ENCODE measurements around the gene MAPRE2.
"Not testable (repeated sequence)": the region's sequence is repeated elsewhere in the genome, so short reads cannot be mapped to it uniquely, and the experiment has no call there.

Gene MAPRE2

GRCh38 chr18:35164133-35164532 is 122.9 kb downstream of the MAPRE2 start:
- no peaks in the 10 kb centered on the region for H3K9me2 ChIP-seq (replicated peaks; ENCODE audit: control insufficient read depth, low read length)
- H3K27me3 ChIP-seq (ENCODE audit: control insufficient read depth, low read length), result no peaks in the 10 kb centered on the region
- no peak overlapping the region for H3K4me2 ChIP-seq (ENCODE audit: low read length)
- H3K4me1 ChIP-seq (ENCODE audit: control insufficient read depth, low read length), result peaks cover 46% of the 10 kb centered on the region
- no peaks in the 10 kb centered on the region for H3K79me2 ChIP-seq (ENCODE audit: control insufficient read depth, low read length)
- H3K36me3 ChIP-seq (ENCODE audit: control insufficient read depth, low read length), result peaks cover 3% of the 10 kb centered on the region; the same call in 1 of the 2 replicates
- no peaks in the 10 kb centered on the region for H4K20me1 ChIP-seq (ENCODE audit: control insufficient read depth, insufficient read depth, low read depth, low read length)
- no peaks in the 10 kb centered on the region for H3F3A ChIP-seq (ENCODE audit: control insufficient read depth, insufficient read depth)
- H3K4me3 ChIP-seq (ENCODE audit: low read length), result no peak overlapping the region
- TF ChIP-seq EZH2phosphoT487 (IDR thresholded peaks at IDR 0.05; ENCODE audit: borderline replicate concordance, low read length) (no peak), CTCF (IDR thresholded peaks at IDR 0.05; ENCODE audit: low read depth, low read length, poor library complexity, severe bottlenecking) (no peak)
- no peak overlapping the region for H3K27ac ChIP-seq (ENCODE audit: low read depth, low read length)
- no peaks in the 10 kb centered on the region for H3K9me3 ChIP-seq (ENCODE audit: control insufficient read depth, insufficient read depth, low read length)

GRCh38 chr18:35167332-35167731 is 126.1 kb downstream of the MAPRE2 start:
- no peaks in the 10 kb centered on the region for H3K36me3 ChIP-seq (ENCODE audit: control insufficient read depth, low read length)
- TF ChIP-seq EZH2phosphoT487 (IDR thresholded peaks at IDR 0.05; ENCODE audit: borderline replicate concordance, low read length), result no peak
- TF ChIP-seq CTCF (IDR thresholded peaks at IDR 0.05; ENCODE audit: low read depth, low read length, poor library complexity, severe bottlenecking), result no peak
- no peaks in the 10 kb centered on the region for H3F3A ChIP-seq (ENCODE audit: control insufficient read depth, insufficient read depth)
- H3K4me2 ChIP-seq (ENCODE audit: low read length), result no peak overlapping the region
- H3K4me1 ChIP-seq (ENCODE audit: control insufficient read depth, low read length), result peaks cover 30% of the 10 kb centered on the region
- no peaks in the 10 kb centered on the region for H4K20me1 ChIP-seq (ENCODE audit: control insufficient read depth, insufficient read depth, low read depth, low read length)
- peaks cover 4% of the 10 kb centered on the region; the same call in 1 of the 2 replicates for H3K9me3 ChIP-seq (ENCODE audit: control insufficient read depth, insufficient read depth, low read length)
- H3K27ac ChIP-seq (ENCODE audit: low read depth, low read length), result no peak overlapping the region
- H3K4me3 ChIP-seq (ENCODE audit: low read length), result no peak overlapping the region
- H3K79me2 ChIP-seq (ENCODE audit: control insufficient read depth, low read length), result no peaks in the 10 kb centered on the region
- H3K9me2 ChIP-seq (replicated peaks; ENCODE audit: control insufficient read depth, low read length), result no peaks in the 10 kb centered on the region
- H3K27me3 ChIP-seq (ENCODE audit: control insufficient read depth, low read length), result no peaks in the 10 kb centered on the region

GRCh38 chr18:35167857-35168256 is 126.6 kb downstream of the MAPRE2 start:
- H3F3A ChIP-seq (ENCODE audit: control insufficient read depth, insufficient read depth), result no peaks in the 10 kb centered on the region
- H3K4me1 ChIP-seq (ENCODE audit: control insufficient read depth, low read length), result peaks cover 34% of the 10 kb centered on the region
- H3K9me2 ChIP-seq (replicated peaks; ENCODE audit: control insufficient read depth, low read length), result no peaks in the 10 kb centered on the region
- H3K9me3 ChIP-seq (ENCODE audit: control insufficient read depth, insufficient read depth, low read length), result peaks cover 4% of the 10 kb centered on the region; the same call in 1 of the 2 replicates
- H4K20me1 ChIP-seq (ENCODE audit: control insufficient read depth, insufficient read depth, low read depth, low read length), result no peaks in the 10 kb centered on the region
- no peak overlapping the region for H3K27ac ChIP-seq (ENCODE audit: low read depth, low read length)
- no peaks in the 10 kb centered on the region for H3K79me2 ChIP-seq (ENCODE audit: control insufficient read depth, low read length)
- TF ChIP-seq CTCF (IDR thresholded peaks at IDR 0.05; ENCODE audit: low read depth, low read length, poor library complexity, severe bottlenecking) (no peak), EZH2phosphoT487 (IDR thresholded peaks at IDR 0.05; ENCODE audit: borderline replicate concordance, low read length) (no peak)
- no peaks in the 10 kb centered on the region for H3K36me3 ChIP-seq (ENCODE audit: control insufficient read depth, low read length)
- H3K27me3 ChIP-seq (ENCODE audit: control insufficient read depth, low read length), result no peaks in the 10 kb centered on the region
- H3K4me3 ChIP-seq (ENCODE audit: low read length), result no peak overlapping the region
- H3K4me2 ChIP-seq (ENCODE audit: low read length), result no peak overlapping the region

GRCh38 chr18:35170323-35170722 is 129.1 kb downstream of the MAPRE2 start:
- H4K20me1 ChIP-seq (ENCODE audit: control insufficient read depth, insufficient read depth, low read depth, low read length); H3K27me3 ChIP-seq (ENCODE audit: control insufficient read depth, low read length); H3F3A ChIP-seq (ENCODE audit: control insufficient read depth, insufficient read depth); H3K79me2 ChIP-seq (ENCODE audit: control insufficient read depth, low read length); H3K27ac ChIP-seq (ENCODE audit: low read depth, low read length); H3K9me2 ChIP-seq (replicated peaks; ENCODE audit: control insufficient read depth, low read length); H3K4me2 ChIP-seq (ENCODE audit: low read length); H3K4me3 ChIP-seq (ENCODE audit: low read length): not testable (repeated sequence)
- Histone ChIP-seq H3K9me3 (ENCODE audit: control insufficient read depth, insufficient read depth, low read length) (peaks cover 13% of the 10 kb centered on the region), H3K4me1 (ENCODE audit: control insufficient read depth, low read length) (peaks cover 58% of the 10 kb centered on the region), H3K36me3 (ENCODE audit: control insufficient read depth, low read length) (peaks cover 16% of the 10 kb centered on the region)
